Effector memory CD8-positive, alpha-beta T cell (primary cell): ENCODE results near the gene PITPNC1.
"Not testable (repeated sequence)": the region's sequence is repeated elsewhere in the genome, so short reads cannot be mapped to it uniquely, and the experiment has no call there.

Source experiments
- ATAC-seq: fragments of 150-1000 bp; cut with Tn5 transposase; replicated peaks from 2 replicates; pipeline ENCODE4 v1.10.0; 2021; ENCODE audit warnings: mild to moderate bottlenecking, moderate library complexity
- DNase-seq, 3 experiments: peaks; one replicate each; pipeline ENCODE4 v3.0.0; 2021
- H3K27ac Mint-ChIP-seq, 2 donors: one replicate each; pipeline ENCODE4 v1.8.0; 2022; ENCODE audit warnings: mild to moderate bottlenecking in 2 of 2, mixed read lengths in 2 of 2, moderate library complexity in 2 of 2
- H3K27me3 Mint-ChIP-seq, 2 donors: one replicate each; pipeline ENCODE4 v1.8.0; 2022; ENCODE audit warnings: mixed read lengths in 2 of 2
- H3K36me3 Mint-ChIP-seq: one replicate; pipeline ENCODE4 v1.8.0; 2022; ENCODE audit warnings: mild to moderate bottlenecking, moderate library complexity, mixed read lengths; ENCODE audit not compliant: insufficient read depth
- H3K4me1 Mint-ChIP-seq, 2 donors: one replicate each; pipeline ENCODE4 v1.8.0; 2022; ENCODE audit warnings: low read depth in 2 of 2, mixed read lengths in 2 of 2
- H3K4me3 Mint-ChIP-seq, 2 donors: one replicate each; pipeline ENCODE4 v1.8.0; 2022; ENCODE audit warnings: mild to moderate bottlenecking in 2 of 2, mixed read lengths in 2 of 2, moderate library complexity in 2 of 2
- H3K9me3 Mint-ChIP-seq, 2 donors: one replicate each; pipeline ENCODE4 v1.8.0; 2022; ENCODE audit warnings: mixed read lengths in 2 of 2

PITPNC1 gene

DNA sequence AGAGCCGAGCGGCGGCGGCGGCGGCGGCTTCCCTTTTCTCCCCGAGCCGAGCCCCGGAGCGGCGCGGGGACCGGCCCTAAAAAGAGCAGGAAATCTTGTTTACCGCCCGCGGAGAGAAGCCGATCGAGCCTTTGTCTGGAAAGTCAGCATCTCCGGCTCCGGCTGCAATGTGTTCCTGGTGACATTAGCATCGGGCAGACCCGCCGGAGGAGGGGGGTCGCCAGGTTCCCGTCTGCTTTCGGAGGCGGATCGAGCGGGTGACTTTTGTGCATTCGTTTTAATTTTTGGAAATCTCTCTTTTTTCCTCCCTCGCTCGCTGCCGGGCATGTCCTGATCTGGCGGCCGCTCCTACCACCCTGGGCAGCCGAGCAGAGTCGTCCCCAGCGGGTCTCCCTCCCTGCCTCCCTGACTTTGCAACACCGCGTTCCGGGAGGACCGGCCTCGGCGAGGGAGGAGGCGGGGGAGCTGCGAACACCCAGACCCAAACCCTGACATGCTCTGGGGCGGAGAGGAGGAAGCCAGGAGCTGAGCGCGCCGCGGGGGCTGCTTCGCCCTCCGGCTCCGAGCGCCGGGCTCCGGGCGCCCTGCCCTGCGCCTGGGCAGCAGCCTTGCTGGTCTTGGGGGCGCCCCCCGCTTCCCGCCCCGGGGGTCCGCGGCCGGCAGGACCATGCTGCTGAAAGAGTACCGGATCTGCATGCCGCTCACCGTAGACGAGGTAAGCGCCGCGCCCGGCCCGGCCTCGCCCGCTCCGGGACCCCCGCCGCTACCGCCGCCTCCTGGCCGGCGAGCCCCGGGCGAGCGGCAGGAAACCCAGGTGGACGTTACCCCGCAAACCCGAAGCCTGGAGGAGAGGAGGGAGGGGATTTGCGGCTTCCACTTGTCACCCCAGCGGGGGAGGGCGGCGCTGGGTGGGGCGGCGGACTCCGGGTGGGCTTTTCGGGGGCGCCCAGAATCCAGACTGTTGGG lies 690 bp downstream of the PITPNC1 start:
- Mint-ChIP-seq H3K9me3 (no peaks in the 10 kb centered on the region), H3K27ac (peak overlapping the region; percentile 81 to 91), H3K36me3 (peaks cover 42% of the 10 kb centered on the region), H3K4me1 (peaks cover 28 to 42% of the 10 kb centered on the region in 2 donors), H3K4me3 (peak overlapping the region; percentile 86 to 90), H3K27me3 (no peaks in the 10 kb centered on the region)
- ATAC-seq (peak; percentile 23), DNase-seq (peak; percentile 38 to 52 (median 47))

- ATAC-seq, result peak; percentile 41
- H3K36me3 Mint-ChIP-seq, result peaks cover 49% of the 10 kb centered on the region
- peak overlapping the region; percentile 86 to 90 for H3K4me3 Mint-ChIP-seq
- peak; percentile 75 to 83 (median 77) for DNase-seq
- peaks cover 32 to 45% of the 10 kb centered on the region in 2 donors for H3K4me1 Mint-ChIP-seq
- no peaks in the 10 kb centered on the region for H3K9me3 Mint-ChIP-seq
- H3K27ac Mint-ChIP-seq, result peak overlapping the region; percentile 81 to 91
- no peaks in the 10 kb centered on the region for H3K27me3 Mint-ChIP-seq
Measured at GRCh38 chr17:67378454-67379250, 1.6 kb downstream of the PITPNC1 start.

DNA sequence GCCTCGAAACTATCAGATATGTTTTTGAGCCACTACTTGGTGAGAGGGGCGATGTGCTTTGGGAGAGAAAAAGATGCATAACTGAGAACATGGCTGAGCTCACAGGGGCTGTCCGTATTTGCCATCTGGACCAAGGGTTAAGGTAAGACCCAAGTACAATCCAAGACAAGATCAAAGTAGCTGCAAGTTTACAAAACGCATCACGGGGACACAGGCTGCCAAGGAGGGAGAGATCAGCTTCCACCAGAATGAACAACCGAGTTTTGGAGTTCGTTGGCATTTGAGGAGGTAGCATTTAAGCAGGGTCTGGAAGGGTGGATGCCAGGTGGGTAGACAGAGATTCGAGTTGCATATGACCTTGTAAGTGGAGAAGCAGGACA lies 2.2 kb downstream of the PITPNC1 start:
- Mint-ChIP-seq H3K9me3 (no peaks in the 10 kb centered on the region), H3K27ac (peak overlapping the region; percentile 81 to 91), H3K36me3 (peaks cover 52% of the 10 kb centered on the region), H3K27me3 (no peaks in the 10 kb centered on the region), H3K4me1 (peaks cover 34 to 49% of the 10 kb centered on the region in 2 donors), H3K4me3 (peak overlapping the region; percentile 86 to 90)
- DNase-seq (no peak), ATAC-seq (no peak)

DNA sequence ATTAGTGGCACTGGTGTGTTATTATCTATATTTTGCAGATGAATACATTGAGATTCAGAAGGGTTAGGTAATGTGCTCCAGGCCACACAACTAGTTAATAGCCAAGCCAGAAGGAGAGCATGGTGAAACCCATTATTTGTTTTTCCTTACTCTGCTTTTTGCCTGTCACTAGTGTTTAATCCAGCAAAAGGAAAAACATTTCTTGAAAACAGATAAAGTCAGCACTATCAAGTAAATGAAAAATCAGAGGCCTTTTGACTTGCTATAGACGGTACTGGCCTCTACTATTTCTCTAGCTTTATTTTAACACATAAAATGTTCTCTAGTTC lies 4.8 kb downstream of the PITPNC1 start:
- H3K4me3 Mint-ChIP-seq, result peak overlapping the region; percentile 53 to 68
- peaks cover 31 to 48% of the 10 kb centered on the region in 2 donors for H3K4me1 Mint-ChIP-seq
- H3K27ac Mint-ChIP-seq, result peak overlapping the region; percentile 42 to 81

DNA sequence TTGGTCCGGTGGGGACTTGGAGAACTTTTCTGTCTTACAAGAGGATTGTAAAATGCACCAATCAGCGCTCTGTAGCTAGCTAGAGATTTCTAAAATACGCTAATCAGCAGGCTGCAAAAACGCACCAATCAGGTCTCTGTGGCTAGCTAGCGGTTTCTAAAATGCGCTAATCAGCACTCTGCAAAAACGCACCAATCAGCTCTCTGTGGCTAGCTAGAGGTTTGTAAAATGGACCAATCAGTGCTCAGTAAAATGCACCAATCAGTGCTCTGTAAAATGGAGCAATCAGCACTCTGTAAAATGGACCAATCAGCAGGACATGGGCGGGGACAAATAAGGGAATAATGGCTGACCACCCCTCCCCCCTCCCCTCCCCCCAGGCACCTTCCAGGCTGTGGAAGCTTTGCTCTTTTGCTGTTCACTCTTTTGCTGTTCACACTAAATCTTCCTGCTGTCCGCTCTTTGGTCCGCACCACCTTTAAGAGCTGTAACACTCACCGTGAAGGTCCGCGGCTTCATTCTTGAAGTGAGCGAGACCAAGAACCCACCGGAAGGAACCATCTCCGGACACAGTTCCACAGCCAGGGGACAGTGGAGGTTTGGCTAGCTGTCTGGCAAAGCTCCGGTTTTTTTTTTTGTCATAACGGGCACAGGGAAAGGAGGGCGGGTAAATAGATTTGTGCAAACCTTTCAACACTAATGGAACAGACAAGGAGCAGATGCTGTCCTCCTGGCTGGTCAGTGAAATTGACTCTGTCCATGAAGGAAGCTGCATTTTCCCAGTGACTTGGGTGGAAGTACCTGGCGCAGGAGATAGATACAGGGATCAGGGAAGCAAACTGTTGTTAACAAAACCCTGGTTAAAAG lies 8.3 kb downstream of the PITPNC1 start:
- Mint-ChIP-seq H3K36me3 (peaks cover 36% of the 10 kb centered on the region), H3K4me3 (peak overlapping the region in 1 of 2 donors; percentile 20), H3K27me3 (no peaks in the 10 kb centered on the region), H3K9me3 (no peaks in the 10 kb centered on the region), H3K4me1 (peaks cover 46 to 59% of the 10 kb centered on the region in 2 donors), H3K27ac (peak overlapping the region; percentile 71 to 97)
- no peak for ATAC-seq
- DNase-seq, result no peak

More for the DNA sequence above, 4.8 kb downstream of the PITPNC1 start:
- Mint-ChIP-seq H3K9me3 (no peaks in the 10 kb centered on the region), H3K27me3 (no peaks in the 10 kb centered on the region), H3K36me3 (peaks cover 52% of the 10 kb centered on the region)
- ATAC-seq (no peak), DNase-seq (no peak)

GRCh38 chr17:67386965-67387551 lies 10.0 kb downstream of the PITPNC1 start:
- DNase-seq, result peak; percentile 32 to 44 (median 38)
- Mint-ChIP-seq H3K27ac (peak overlapping the region; percentile 71 to 97), H3K4me1 (peaks cover 50 to 68% of the 10 kb centered on the region in 2 donors)

GRCh38 chr17:67388536-67388935 lies 11.5 kb downstream of the PITPNC1 start:
- not testable (repeated sequence) for DNase-seq, H3K9me3 Mint-ChIP-seq, H3K27me3 Mint-ChIP-seq, ATAC-seq
- H3K27ac Mint-ChIP-seq, result peak overlapping the region; percentile 92 to 97
- peak overlapping the region in 1 of 2 donors; percentile 26 for H3K4me3 Mint-ChIP-seq
- H3K4me1 Mint-ChIP-seq, result peaks cover 46 to 73% of the 10 kb centered on the region in 2 donors
- H3K36me3 Mint-ChIP-seq, result peaks cover 31% of the 10 kb centered on the region

More at GRCh38 chr17:67386965-67387551, 10.0 kb downstream of the PITPNC1 start:
- Mint-ChIP-seq H3K36me3 (peaks cover 32% of the 10 kb centered on the region), H3K9me3 (no peaks in the 10 kb centered on the region), H3K27me3 (no peaks in the 10 kb centered on the region), H3K4me3 (peak overlapping the region in 1 of 2 donors; percentile 55)
- ATAC-seq, result no peak

DNA sequence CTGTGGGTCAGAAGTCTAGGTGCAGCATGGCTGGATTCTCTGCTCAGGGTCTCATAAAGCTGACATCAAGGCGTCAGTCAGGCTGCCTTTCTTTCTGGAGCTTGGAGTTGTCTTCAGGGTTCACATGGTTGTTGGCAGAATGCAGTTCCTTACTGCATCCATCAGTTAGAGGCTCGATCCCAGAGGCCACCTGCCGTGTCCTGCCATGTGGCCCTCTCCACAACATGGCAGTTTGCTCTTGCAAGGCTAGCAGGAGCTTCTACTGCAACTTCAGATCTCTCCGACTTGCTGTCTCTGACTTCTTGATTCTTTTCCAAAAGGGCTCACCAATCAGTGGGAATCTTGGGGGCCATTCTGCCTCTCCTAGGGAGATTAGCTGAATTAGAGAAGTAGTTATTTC lies 11.9 kb downstream of the PITPNC1 start:
- Mint-ChIP-seq H3K36me3 (peaks cover 32% of the 10 kb centered on the region), H3K27ac (peak overlapping the region; percentile 92 to 97), H3K4me3 (peak overlapping the region in 1 of 2 donors; percentile 77)

DNA sequence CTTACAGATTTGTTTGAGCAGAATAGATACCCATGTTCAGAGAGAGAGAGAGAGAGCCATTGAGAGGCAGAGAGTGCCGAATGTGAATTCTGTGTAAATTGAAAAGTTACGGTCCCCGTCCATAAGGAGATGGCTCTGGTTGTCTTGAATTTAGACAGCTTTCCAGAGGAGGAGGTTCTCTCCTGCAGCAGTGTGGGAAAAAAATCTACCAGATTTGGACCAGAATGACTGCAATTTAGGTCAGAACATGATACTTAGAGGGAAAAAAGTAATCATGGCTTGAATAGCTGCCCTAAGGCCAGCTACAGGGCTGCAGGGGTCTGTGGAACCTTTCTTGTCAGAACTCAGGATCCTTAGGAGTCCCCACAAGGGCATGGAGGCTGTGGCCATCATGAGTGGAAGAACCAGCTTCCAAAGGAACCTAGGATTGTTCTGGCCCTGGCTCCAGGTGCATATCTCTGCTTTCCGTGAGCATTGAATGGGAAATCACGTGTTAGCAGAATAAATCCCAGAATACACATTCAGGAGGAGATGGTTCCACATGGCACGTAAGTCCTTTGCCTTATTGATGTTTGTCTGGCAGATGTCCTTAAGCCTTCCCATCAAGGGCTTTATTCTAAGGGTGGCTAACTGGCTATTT lies 13.0 kb downstream of the PITPNC1 start:
- peak overlapping the region; percentile 92 to 97 for H3K27ac Mint-ChIP-seq
- H3K9me3 Mint-ChIP-seq, result no peaks in the 10 kb centered on the region
- no peak for DNase-seq
- peak overlapping the region; percentile 71 to 77 for H3K4me3 Mint-ChIP-seq
- peaks cover 32% of the 10 kb centered on the region for H3K36me3 Mint-ChIP-seq
- peaks cover 44 to 76% of the 10 kb centered on the region in 2 donors for H3K4me1 Mint-ChIP-seq
- ATAC-seq, result peak; percentile 1
- H3K27me3 Mint-ChIP-seq, result no peaks in the 10 kb centered on the region

More for the DNA sequence above, 11.9 kb downstream of the PITPNC1 start:
- ATAC-seq, result no peak
- H3K9me3 Mint-ChIP-seq, result no peaks in the 10 kb centered on the region
- DNase-seq, result no peak
- no peaks in the 10 kb centered on the region for H3K27me3 Mint-ChIP-seq
- H3K4me1 Mint-ChIP-seq, result peaks cover 44 to 70% of the 10 kb centered on the region in 2 donors

GRCh38 chr17:67390646-67391361 lies 13.7 kb downstream of the PITPNC1 start:
- Mint-ChIP-seq H3K36me3 (peaks cover 29% of the 10 kb centered on the region), H3K27me3 (no peaks in the 10 kb centered on the region), H3K27ac (peak overlapping the region; percentile 92 to 97), H3K4me1 (peaks cover 42 to 72% of the 10 kb centered on the region in 2 donors), H3K4me3 (peak overlapping the region; percentile 71 to 77), H3K9me3 (no peaks in the 10 kb centered on the region)
- ATAC-seq (peak; percentile 92), DNase-seq (peak; percentile 42 to 54 (median 43))

- no peak for DNase-seq
- Mint-ChIP-seq H3K27me3 (no peaks in the 10 kb centered on the region), H3K4me3 (peak overlapping the region in 1 of 2 donors; percentile 77), H3K9me3 (no peaks in the 10 kb centered on the region), H3K36me3 (peaks cover 29% of the 10 kb centered on the region), H3K4me1 (peaks cover 34 to 61% of the 10 kb centered on the region in 2 donors), H3K27ac (peak overlapping the region; percentile 92 to 97)
- ATAC-seq, result no peak
Measured at GRCh38 chr17:67392111-67392510, 15.0 kb downstream of the PITPNC1 start.
